SW 1271 (cell line): Measurements from ENCODE around the gene KPTN.
A peak's percentile ranks its signal among the peaks of the same experiment; 100 is the strongest.

Experiments
- DNase-seq, 2 experiments: peaks; one replicate each; lab custom pipeline; 2025; lab: John Stamatoyannopoulos, UW

The KPTN gene

GRCh38 chr19:47483800-47484690 lies at the start of gene KPTN:
Gene KPTN, minus strand, starts transcription at chr19:47484219. Its CDS starts 59 bp downstream, at chr19:47484160.
- DNase-seq, result peak; percentile 50 to 83

- no peak for DNase-seq
These were observed 47.8 kb upstream of the KPTN start for GRCh38 chr19:47531640-47532387.

- no peak for DNase-seq
These were observed 45.2 kb upstream of the KPTN start for GRCh38 chr19:47529018-47529742.

GRCh38 chr19:47526798-47527197 lies 42.8 kb upstream of the KPTN start:
- no peak for DNase-seq

GRCh38 chr19:47523473-47523872 lies 39.5 kb upstream of the KPTN start:
- no peak for DNase-seq

GRCh38 chr19:47521473-47522180 lies 37.6 kb upstream of the KPTN start:
- no peak for DNase-seq

- no peak for DNase-seq
These were observed 36.8 kb upstream of the KPTN start for GRCh38 chr19:47520839-47521238.

- DNase-seq, result no peak
These were observed 36.4 kb upstream of the KPTN start for GRCh38 chr19:47520343-47520806.

- no peak for DNase-seq
These were observed 34.8 kb upstream of the KPTN start for GRCh38 chr19:47518854-47519253.

GRCh38 chr19:47518139-47518538 lies 34.1 kb upstream of the KPTN start:
- DNase-seq, result no peak

GRCh38 chr19:47514869-47515588 lies 31.0 kb upstream of the KPTN start, which contains the start of gene NAPA:
Gene NAPA, minus strand, starts transcription at chr19:47515063. Its CDS starts 123 bp downstream, at chr19:47514940.
- DNase-seq, result peak; percentile 96 to 100

GRCh38 chr19:47514151-47514868 lies 30.3 kb upstream of the KPTN start:
- DNase-seq, result no peak

- no peak for DNase-seq
These were observed 28.9 kb upstream of the KPTN start for GRCh38 chr19:47512948-47513319.

GRCh38 chr19:47512183-47512947 lies 28.3 kb upstream of the KPTN start:
- no peak for DNase-seq

- no peak for DNase-seq
These were observed 27.7 kb upstream of the KPTN start for GRCh38 chr19:47511681-47512080.

- no peak for DNase-seq
These were observed 27.1 kb upstream of the KPTN start for GRCh38 chr19:47511128-47511517.

- DNase-seq, result no peak
These were observed 26.6 kb upstream of the KPTN start for GRCh38 chr19:47510516-47511127.

GRCh38 chr19:47509973-47510372 lies 26.0 kb upstream of the KPTN start:
- DNase-seq, result no peak
